H1 (cell line): ENCODE results near the gene ZBTB49. TPM values are rescaled to one million over a fixed set of nuclear protein-coding genes. Genes with fewer than 3 reads are reported as not detected.

ENCODE experiments used
- polyA plus RNA-seq, 7 experiments: library from polyadenylated mRNA; depleted of rRNA in 3 of 7; stranded (reverse) in 5 of 7; unstranded in 2 of 7; fragments of >200 nt in 5 of 7; fragments of 200-250 nt in 2 of 7; gene quantifications; 1 replicate in 5 of 7; 2 replicates in 1 of 7; 4 replicates in 1 of 7; pipeline versions ENCODE4 v1.2.1 to v1.2.3, GENCODE V29; 2011 to 2013; ENCODE audit warnings: missing spikeins in 2 of 7, mixed read lengths in 2 of 7
- total RNA-seq: library from RNA; stranded (reverse); fragmentation: NEBNext Ultra II Directional; extraction: Animal tissue kit (Norgen Biotek cat#: 25700); gene quantifications from 2 replicates; pipeline ENCODE4 v1.2.1, GENCODE V29; 2021

The ZBTB49 gene
- total and polyA plus RNA-seq, 2 of the 8 experiments (the other 6 are each of a cell fraction or from before 2014, with no cell fraction given): 4.2 to 6.8 TPM

Other genes starting within 250 kb of the ZBTB49 start
- gene OTOP1, start 63.3 kb upstream of the ZBTB49 start, total RNA-seq: not detected in 2 replicates
- not detected in 2 replicates for gene OTOP1, start 63.3 kb upstream of the ZBTB49 start, polyA plus RNA-seq (2011; rRNA removed)
- 15.9 and 17.7 TPM in 2 replicates for gene TMEM128, start 42.0 kb upstream of the ZBTB49 start, total RNA-seq
- 23.3 and 33.6 TPM in 2 replicates for gene TMEM128, start 42.0 kb upstream of the ZBTB49 start, polyA plus RNA-seq (2011; rRNA removed)
- gene LYAR, start 97 bp upstream of the ZBTB49 start, total RNA-seq: 46.2 and 46.9 TPM in 2 replicates
- gene LYAR, start 97 bp upstream of the ZBTB49 start, polyA plus RNA-seq (2011; rRNA removed): 4.4 and 6.5 TPM in 2 replicates
- gene NSG1, start 96.9 kb downstream of the ZBTB49 start, total RNA-seq: 56.6 and 61.4 TPM in 2 replicates
- 35.7 and 60.0 TPM in 2 replicates for gene NSG1, start 96.9 kb downstream of the ZBTB49 start, polyA plus RNA-seq (2011; rRNA removed)